Measurements from ENCODE around the gene WDR5. TPM values are rescaled to one million over a fixed set of nuclear protein-coding genes. Genes with fewer than 3 reads are reported as not detected.

Gene WDR5
- total and polyA plus RNA-seq, 9 of the 15 experiments (the other 6 are each of a cell fraction or from before 2014, with no cell fraction given) = 3.0 to 56.8 (median 38.6) TPM

DNA sequence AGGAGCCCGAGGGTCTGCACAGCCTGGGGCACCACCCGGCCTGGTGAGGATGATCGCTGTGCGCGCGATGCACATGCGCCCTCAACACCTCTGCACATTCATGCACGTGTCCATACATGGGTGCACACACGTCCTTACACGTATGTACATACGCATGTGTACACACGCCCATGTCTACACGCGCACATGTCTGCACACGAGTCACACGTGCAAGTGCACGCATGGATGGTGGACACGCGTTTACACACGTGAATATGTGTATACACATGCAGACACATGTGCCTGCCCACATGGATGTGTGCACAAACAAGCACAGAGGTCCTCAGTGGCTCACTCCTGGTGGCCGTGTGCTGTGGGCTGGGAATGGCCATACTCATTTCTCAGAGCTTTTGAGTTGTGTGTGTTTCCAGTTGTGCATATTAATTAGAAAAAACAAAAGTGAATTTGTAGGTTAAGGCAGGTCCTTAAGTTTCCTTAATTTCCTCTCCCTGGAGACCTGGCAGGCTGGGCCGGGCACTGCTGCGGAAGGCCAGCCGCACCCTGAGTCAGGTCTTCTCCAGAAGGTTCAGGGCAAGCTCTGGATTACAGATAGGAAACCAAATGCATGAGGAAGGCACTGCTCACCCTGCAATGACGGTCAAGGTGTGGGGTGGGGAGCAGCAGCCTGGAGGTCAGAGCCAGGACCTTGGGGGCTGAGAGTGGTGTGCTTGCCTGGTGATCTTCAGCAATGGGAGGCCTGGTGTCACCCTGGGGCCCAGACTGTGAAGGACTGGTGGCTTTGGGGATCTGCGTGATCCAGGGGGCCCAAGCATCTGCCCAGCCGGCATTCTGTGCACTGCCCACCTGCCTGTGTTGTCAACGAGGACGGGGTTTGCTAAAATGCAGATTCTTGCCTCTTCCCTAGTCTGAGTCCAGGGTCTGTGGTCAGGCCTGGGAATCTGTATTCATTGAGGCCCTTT is 29.8 kb downstream of the WDR5 start (continued):
- TF ChIP-seq ZNF431 (CRISPR knock-in tag; IDR thresholded peaks at IDR 0.05) (no peak), ZC3H4 (CRISPR knock-in tag; IDR thresholded peaks at IDR 0.05; ENCODE audit: borderline replicate concordance) (peak; percentile 62; the same call in 1 of the 2 replicates)

DNA sequence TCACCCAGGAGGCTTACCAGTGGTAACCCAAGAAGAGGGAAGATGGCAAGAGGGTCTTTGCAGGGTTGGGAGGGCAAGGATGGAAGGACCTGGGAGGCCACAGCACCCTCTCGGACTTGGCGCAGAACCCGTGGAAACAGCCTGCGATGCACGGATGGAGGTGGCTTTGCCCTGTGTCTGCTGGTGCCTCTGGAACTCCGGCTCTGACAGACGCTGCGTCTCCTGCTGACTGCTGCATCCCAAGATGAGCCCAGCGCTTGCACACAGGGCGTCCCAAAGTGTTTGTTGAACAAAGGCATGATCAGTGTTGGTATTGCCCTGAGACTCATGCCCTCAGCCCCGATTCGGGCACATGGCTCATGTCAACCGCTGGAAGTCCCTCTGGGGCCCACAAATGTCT is 30.5 kb downstream of the WDR5 start:
- Histone ChIP-seq H3K4me1 (replicated peaks in 1 of 2; ENCODE audit: control insufficient read depth in 2 of 2, insufficient read depth in 2 of 2, low read length in 2 of 2) (peaks cover 3 to 24% of the 10 kb centered on the region in 2 experiments; a peak in 2 of 5 replicates), H3K9me1 (ENCODE audit: control insufficient read depth, insufficient read depth, low read length) (no peaks in the 10 kb centered on the region), H3K4me2 (ENCODE audit: insufficient read depth, low read length) (no peak overlapping the region), H3K27me3 (ENCODE audit: control insufficient read depth in 2 of 2, insufficient read depth in 2 of 2, low read length in 2 of 2) (no peaks in the 10 kb centered on the region), H3K9ac (ENCODE audit: insufficient read depth in 1 of 2, low read depth in 2 of 2, low read length in 2 of 2) (no peak overlapping the region; a peak in 1 of 4 replicates), H2AFZ (ENCODE audit: low read depth, low read length) (no peak overlapping the region), H3K9me3 (replicated peaks; ENCODE audit: control insufficient read depth, insufficient read depth, low read depth, low read length) (no peaks in the 10 kb centered on the region; the same call in none of the 2 replicates), H3K4me3 (no peak overlapping the region), H3K36me3 (ENCODE audit: control insufficient read depth, insufficient read depth, low read length) (no peaks in the 10 kb centered on the region), H3K27ac (ENCODE audit: extremely low read depth, low read depth, low read length) (no peak overlapping the region), H4K20me1 (replicated peaks; ENCODE audit: control insufficient read depth, insufficient read depth, low read length) (no peaks in the 10 kb centered on the region), H3K79me2 (ENCODE audit: control insufficient read depth, insufficient read depth, low read length) (no peaks in the 10 kb centered on the region)
- BruUV-seq (replicated peaks) = no TSS peak
- intact Hi-C loops (cut with micrococcal nuclease) = loop anchor here (10.0 kb wide), 1 partner anchor 1152 kb away; no protein-coding TSS in a partner anchor
- no peak for DNase-seq (ENCODE audit: extremely low read depth in 1 of 4, low spot score in 3 of 4)
- in situ Hi-C loops (cut with MboI) = loop anchor here (5.0 kb wide), 1 partner anchor 281 kb away; no protein-coding TSS in a partner anchor
- TF ChIP-seq HMG20B (CRISPR knock-in tag; IDR thresholded peaks at IDR 0.05) = no peak
- TF ChIP-seq, protein P1, sequence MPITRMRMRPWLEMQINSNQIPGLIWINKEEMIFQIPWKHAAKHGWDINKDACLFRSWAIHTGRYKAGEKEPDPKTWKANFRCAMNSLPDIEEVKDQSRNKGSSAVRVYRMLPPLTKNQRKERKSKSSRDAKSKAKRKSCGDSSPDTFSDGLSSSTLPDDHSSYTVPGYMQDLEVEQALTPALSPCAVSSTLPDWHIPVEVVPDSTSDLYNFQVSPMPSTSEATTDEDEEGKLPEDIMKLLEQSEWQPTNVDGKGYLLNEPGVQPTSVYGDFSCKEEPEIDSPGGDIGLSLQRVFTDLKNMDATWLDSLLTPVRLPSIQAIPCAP (CRISPR knock-in tag; IDR thresholded peaks at IDR 0.05; ENCODE audit: borderline replicate concordance) = no peak
- no peak for TF ChIP-seq ZNF174 (CRISPR knock-in tag; IDR thresholded peaks at IDR 0.05)
- TF ChIP-seq POLR2G (IDR thresholded peaks at IDR 0.05; ENCODE audit: low read depth, low read length) = no peak
- TF ChIP-seq ZNF551 (CRISPR knock-in tag; IDR thresholded peaks at IDR 0.05) = no peak
- no peak for TF ChIP-seq DNMT1 (IDR thresholded peaks at IDR 0.05)
- no peak for TF ChIP-seq NR4A1 (CRISPR knock-in tag; IDR thresholded peaks at IDR 0.05)
- TF ChIP-seq NR4A1 (tag; IDR thresholded peaks at IDR 0.05) = no peak
- TF ChIP-seq KLF10 (CRISPR knock-in tag; IDR thresholded peaks at IDR 0.05) = no peak
- no peak for TF ChIP-seq POLR2AphosphoS2 (IDR thresholded peaks at IDR 0.05; ENCODE audit: low read length)
- TF ChIP-seq CBFA2T3 (IDR thresholded peaks at IDR 0.05) = no peak
- no peak for TF ChIP-seq HNRNPK (IDR thresholded peaks at IDR 0.05; ENCODE audit: low read depth, low read length, poor library complexity, severe bottlenecking)
- TF ChIP-seq POLR2AphosphoS5 (IDR thresholded peaks at IDR 0.05; ENCODE audit: control insufficient read depth, insufficient read depth, low read depth, low read length) = no peak
- TF ChIP-seq SIN3B (IDR thresholded peaks at IDR 0.05; ENCODE audit: low read depth) = no peak
- no peak for TF ChIP-seq ARID1B (IDR thresholded peaks at IDR 0.05)
- 89% methylated on average over 13 of the region's 13 CpGs for WGBS (ENCODE audit: insufficient coverage, low coverage, missing lambda C conversion rate)
- ChIA-PET POLR2A (interaction anchor here (0.7 kb wide), 1 partner anchor 241 kb away, joined by 3 read pairs; no protein-coding TSS in a partner anchor), CTCF (ENCODE audit: low intra/inter-chr PET ratio) (no interaction called here)
- ATAC-seq = no peak
- FAIRE-seq = no peak

Measured in K562 (cell line).